OCI-LY3 (cell line): Measurements from ENCODE around the gene EMX1.

Experiments
- CTCF ChIP-seq: fragments of 200-600, 300-600 bp; sonication (generic); IDR thresholded peaks from 2 replicates; pipeline ENCODE4 v1.5.1; 2014; ENCODE audit warnings: antibody characterized with exemption, low read length, low read depth
- EZH2phosphoT487 ChIP-seq: fragments of 200-600 bp; shearing (Covaris generic); IDR thresholded peaks from 2 replicates; pipeline ENCODE4 v1.6.1; 2018; ENCODE audit warnings: antibody characterized with exemption, mixed run types, low read depth

GRCh38 chr2:72917138-72917876, at the start of gene EMX1:
- no peak for TF ChIP-seq EZH2phosphoT487
- no peak for TF ChIP-seq CTCF
